B cell (primary cell): ENCODE measurements around the gene DGCR8. TPM values are rescaled to one million over a fixed set of nuclear protein-coding genes. Genes with fewer than 3 reads are reported as not detected.

ENCODE experiments used
- ATAC-seq: fragments of 200-7000 bp; cut with Tn5 transposase; one replicate; pipeline ENCODE4 v1.10.0; 2021; ENCODE audit warnings: low read depth, mild to moderate bottlenecking, moderate number of reproducible peaks, moderate library complexity
- CTCF ChIA-PET: fragments of 350-600 bp; sonication (Branson Sonifier 250); formaldehyde crosslinking; loops from one replicate; lab custom pipeline; 2021; ENCODE audit warnings: antibody characterized with exemption, inconsistent platforms; lab: Charles Lee
- POLR2A ChIA-PET: fragments of 350-600 bp; sonication (Branson Sonifier 250); formaldehyde crosslinking; loops from one replicate; lab custom pipeline; 2021; ENCODE audit warnings: antibody characterized with exemption; lab: Charles Lee
- DNase-seq: peaks from one replicate; pipeline ENCODE4 v3.0.0; 2013
- H2AFZ ChIP-seq: 2 replicates; pipeline ENCODE4 v1.6.1; 2012; ENCODE audit warnings: mild to moderate bottlenecking, low read depth, low read length; ENCODE audit not compliant: insufficient read depth, poor library complexity, severe bottlenecking
- H3K27ac ChIP-seq, 2 donors: 1 replicate in 1 of 2; 2 replicates in 1 of 2; pipeline ENCODE4 v1.5.1; 2012 to 2013; ENCODE audit warnings: low read length in 2 of 2, mild to moderate bottlenecking in 2 of 2, moderate library complexity in 1 of 2
- H3K27me3 ChIP-seq, 4 experiments: fragments of 200-600 bp in 1 of 4; sonication (generic) in 1 of 4; replicated peaks in 1 of 4; 1 replicate in 2 of 4; 2 replicates in 2 of 4; pipeline versions ENCODE4 v1.6.1 to v1.7.0; 2013 to 2016; ENCODE audit warnings: low read length in 3 of 4, mild to moderate bottlenecking in 2 of 4, mixed read lengths in 1 of 4, moderate library complexity in 1 of 4; ENCODE audit not compliant: insufficient read depth in 4 of 4, control insufficient read depth in 3 of 4; ENCODE audit errors: control extremely low read depth in 1 of 4
- H3K36me3 ChIP-seq, 2 experiments: replicated peaks in 1 of 2; 1 replicate in 1 of 2; 2 replicates in 1 of 2; pipeline versions ENCODE4 v1.6.1 to v1.7.1; 2013; ENCODE audit warnings: low read length in 1 of 2; ENCODE audit not compliant: insufficient read depth in 2 of 2, control insufficient read depth in 1 of 2; ENCODE audit errors: control extremely low read depth in 1 of 2, extremely low read depth in 1 of 2
- H3K4me1 ChIP-seq, 2 donors: fragments of 200-600 bp in 1 of 2; sonication (generic) in 1 of 2; 1 replicate in 1 of 2; 2 replicates in 1 of 2; pipeline versions ENCODE4 v1.5.1 to v1.6.1; 2013 to 2017; ENCODE audit warnings: low read length in 2 of 2; ENCODE audit not compliant: control insufficient read depth in 2 of 2, insufficient read depth in 2 of 2
- H3K4me2 ChIP-seq: replicated peaks from 2 replicates; pipeline ENCODE3; 2012; ENCODE audit warnings: mild to moderate bottlenecking, low read depth, low read length; ENCODE audit not compliant: poor library complexity, severe bottlenecking
- H3K4me3 ChIP-seq, 5 experiments: fragments of 200-600 bp in 1 of 5; sonication (generic) in 1 of 5; 1 replicate in 3 of 5; 2 replicates in 2 of 5; pipeline versions ENCODE4 v1.5.1 to v1.7.0; 2011 to 2016; ENCODE audit warnings: low read length in 4 of 5, mild to moderate bottlenecking in 4 of 5, low read depth in 2 of 5, control low read depth in 1 of 5, moderate library complexity in 1 of 5; ENCODE audit not compliant: insufficient read depth in 1 of 5; ENCODE audit errors: control extremely low read depth in 1 of 5, extremely low read depth in 1 of 5
- H3K79me2 ChIP-seq: fragments of 200-600 bp; sonication (generic); one replicate; pipeline ENCODE4 v1.6.0; 2016; ENCODE audit warnings: low read length; ENCODE audit not compliant: control insufficient read depth, insufficient read depth
- H3K9ac ChIP-seq: fragments of 200-600 bp; sonication (generic); 2 replicates; pipeline ENCODE4 v1.6.1; 2017; ENCODE audit warnings: mild to moderate bottlenecking, low read length, moderate library complexity
- H3K9me3 ChIP-seq, 3 donors: one replicate each; pipeline versions ENCODE4 v1.6.1 to v1.7.1; 2013; ENCODE audit warnings: low read length in 2 of 3; ENCODE audit not compliant: control insufficient read depth in 2 of 3, insufficient read depth in 1 of 3; ENCODE audit errors: control extremely low read depth in 1 of 3
- H4K20me1 ChIP-seq: 2 replicates; pipeline ENCODE4 v1.6.0; 2012; ENCODE audit warnings: mild to moderate bottlenecking, low read length; ENCODE audit not compliant: insufficient read depth, control insufficient read depth, poor library complexity, severe bottlenecking
- H3K27ac Mint-ChIP-seq: one replicate; pipeline ENCODE4 v1.8.0; 2021; ENCODE audit warnings: mixed read lengths
- H3K27me3 Mint-ChIP-seq: one replicate; pipeline ENCODE4 v1.8.0; 2021; ENCODE audit warnings: mixed read lengths
- H3K4me1 Mint-ChIP-seq: one replicate; pipeline ENCODE4 v1.8.0; 2021; ENCODE audit warnings: mixed read lengths
- H3K4me3 Mint-ChIP-seq: one replicate; pipeline ENCODE4 v1.8.0; 2021; ENCODE audit warnings: mixed read lengths
- H3K9me3 Mint-ChIP-seq: one replicate; pipeline ENCODE4 v1.8.0; 2022; ENCODE audit warnings: mixed read lengths; ENCODE audit not compliant: insufficient read depth
- CTCF ChIP-seq: fragments of 200-600 bp; IDR thresholded peaks from one replicate; pipeline ENCODE4 v1.8.0; 2022; ENCODE audit warnings: antibody characterized with exemption, mild to moderate bottlenecking
- EZH2 ChIP-seq: IDR thresholded peaks from 2 replicates; pipeline ENCODE4 v1.6.1; 2012; ENCODE audit warnings: borderline replicate concordance, low read depth, mild to moderate bottlenecking, moderate library complexity, low read length; ENCODE audit not compliant: insufficient read depth, poor library complexity, severe bottlenecking
- WGBS: methylation state at CpG from one replicate; pipeline ENCODE4 v1.1.5; 2013; ENCODE audit warnings: missing lambda C conversion rate; ENCODE audit not compliant: insufficient coverage; 5-methylcytosine and 5-hydroxymethylcytosine counted together
- intact Hi-C: fragments of 100-400 bp; cut with micrococcal nuclease; formaldehyde crosslinking; loops from one replicate; pipeline ENCODE4 v1.10.0; 2022
- polyA minus RNA-seq: library from RNA; depleted of rRNA, polyadenylated mRNA; stranded (reverse); fragments of >200 nt; gene quantifications from 2 replicates; pipeline ENCODE4 v1.2.3, GENCODE V29; 2012
- polyA plus RNA-seq: library from polyadenylated mRNA; depleted of rRNA; stranded (reverse); fragments of >200 nt; gene quantifications from 2 replicates; pipeline ENCODE4 v1.2.3, GENCODE V29; 2012
- total RNA-seq, 2 donors: library from RNA; stranded (reverse); fragments of 120-200 nt in 1 of 2; gene quantifications; 1 replicate in 1 of 2; 2 replicates in 1 of 2; pipeline versions ENCODE4 v1.2.3 to v1.2.4, GENCODE V29; 2013 to 2022

The DGCR8 gene
- 43.2 and 46.6 TPM in 2 replicates for total RNA-seq
- total RNA-seq (2013) = 15.2 TPM
- polyA plus RNA-seq = 19.6 and 24.2 TPM in 2 replicates
- 16.3 and 22.0 TPM in 2 replicates for polyA minus RNA-seq

GRCh38 chr22:20079745-20080444 is at the start of gene DGCR8:
TSS of gene DGCR8 (plus strand) at chr22:20080241. CDS start at chr22:20085964, 5,723 bp downstream.
- Histone ChIP-seq H3K4me2 (peak within 1 kb of the TSS; percentile 85), H3K27me3 (no peaks in the 10 kb centered on the region), H3K9me3 (no peaks in the 10 kb centered on the region), H3K79me2 (peaks cover 44% of the 10 kb centered on the region), H3K4me3 (peak within 1 kb of the TSS; percentile 71 to 95 (median 86)), H2AFZ (peak within 1 kb of the TSS; percentile 98), H3K27ac (peak within 1 kb of the TSS; percentile 29 to 70), H3K4me1 (peaks cover 9 to 21% of the 10 kb centered on the region in 2 donors), H3K36me3 (no peaks in the 10 kb centered on the region), H4K20me1 (peaks cover 23% of the 10 kb centered on the region), H3K9ac (peak within 1 kb of the TSS; percentile 84)
- H3K27me3 Mint-ChIP-seq = no peaks in the 10 kb centered on the region
- ChIA-PET POLR2A (no interaction called here), CTCF (no interaction called here)
- under 1% methylated on average over 100 of the region's 100 CpGs for WGBS
- H3K9me3 Mint-ChIP-seq = no peaks in the 10 kb centered on the region
- H3K4me1 Mint-ChIP-seq = peaks cover 37% of the 10 kb centered on the region
- H3K4me3 Mint-ChIP-seq = peak within 1 kb of the TSS; percentile 95
- intact Hi-C loops = loop anchor here (1.0 to 10.0 kb wide), 6 partner anchors 37 to 225 kb away; partner anchors contain the start of genes GNB1L, RTL10, TANGO2 and TRMT2A
- DNase-seq (peak; percentile 89), ATAC-seq (peak; percentile 95)
- peak within 1 kb of the TSS; percentile 89 for H3K27ac Mint-ChIP-seq
- TF ChIP-seq EZH2 (no peak), CTCF (no peak)
